GM18505 (cell line): ENCODE data around the gene RAET1E.

Experiments
- ATAC-seq: cut with Tn5 transposase; IDR thresholded peaks from one replicate; pipeline ENCODE4 v1.9.1; 2021; ENCODE audit not compliant: unreplicated experiment
- POLR2A ChIP-seq: IDR thresholded peaks from 4 replicates; pipeline ENCODE4 v1.6.1; 2011; ENCODE audit warnings: borderline replicate concordance; ENCODE audit not compliant: insufficient read depth, insufficient read length; ENCODE audit errors: extremely low read depth

The RAET1E gene

GRCh38 chr6:149906405-149906804 lies 8.5 kb upstream of the RAET1E start:
- no peak for TF ChIP-seq POLR2A
- no peak for ATAC-seq

DNA sequence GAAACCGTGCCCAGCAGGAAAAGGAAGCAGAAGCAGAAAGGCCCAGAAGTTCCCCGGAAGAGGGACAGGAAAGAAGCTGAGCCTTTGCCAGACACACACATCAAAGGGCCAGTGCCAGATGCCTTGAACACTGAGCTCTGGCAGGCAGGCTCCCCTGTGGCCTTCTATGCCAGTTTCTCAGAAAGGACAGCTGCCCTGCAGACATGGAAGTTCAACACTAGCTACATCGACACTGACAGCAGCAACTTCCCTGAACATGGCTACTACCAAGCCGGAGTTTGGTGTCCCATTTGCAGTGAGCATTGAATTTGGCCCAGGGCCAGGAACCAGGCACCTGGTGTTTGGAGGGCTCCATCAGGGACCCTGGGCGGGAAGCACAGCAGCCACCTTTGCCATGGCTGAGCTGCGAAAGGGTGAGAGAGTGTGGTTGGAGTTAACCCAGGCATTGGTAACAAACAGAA lies 8.0 kb upstream of the RAET1E start:
- no peak for TF ChIP-seq POLR2A
- no peak for ATAC-seq

- no peak for ATAC-seq
- TF ChIP-seq POLR2A: no peak
These were observed 7.5 kb upstream of the RAET1E start for GRCh38 chr6:149905371-149905910.

GRCh38 chr6:149904661-149905370 lies 6.9 kb upstream of the RAET1E start:
- no peak for TF ChIP-seq POLR2A
- no peak for ATAC-seq

GRCh38 chr6:149903938-149904611 lies 6.2 kb upstream of the RAET1E start:
- no peak for TF ChIP-seq POLR2A
- no peak for ATAC-seq

- no peak for TF ChIP-seq POLR2A
- no peak for ATAC-seq
These were observed 3.7 kb upstream of the RAET1E start for GRCh38 chr6:149901444-149902140.

DNA sequence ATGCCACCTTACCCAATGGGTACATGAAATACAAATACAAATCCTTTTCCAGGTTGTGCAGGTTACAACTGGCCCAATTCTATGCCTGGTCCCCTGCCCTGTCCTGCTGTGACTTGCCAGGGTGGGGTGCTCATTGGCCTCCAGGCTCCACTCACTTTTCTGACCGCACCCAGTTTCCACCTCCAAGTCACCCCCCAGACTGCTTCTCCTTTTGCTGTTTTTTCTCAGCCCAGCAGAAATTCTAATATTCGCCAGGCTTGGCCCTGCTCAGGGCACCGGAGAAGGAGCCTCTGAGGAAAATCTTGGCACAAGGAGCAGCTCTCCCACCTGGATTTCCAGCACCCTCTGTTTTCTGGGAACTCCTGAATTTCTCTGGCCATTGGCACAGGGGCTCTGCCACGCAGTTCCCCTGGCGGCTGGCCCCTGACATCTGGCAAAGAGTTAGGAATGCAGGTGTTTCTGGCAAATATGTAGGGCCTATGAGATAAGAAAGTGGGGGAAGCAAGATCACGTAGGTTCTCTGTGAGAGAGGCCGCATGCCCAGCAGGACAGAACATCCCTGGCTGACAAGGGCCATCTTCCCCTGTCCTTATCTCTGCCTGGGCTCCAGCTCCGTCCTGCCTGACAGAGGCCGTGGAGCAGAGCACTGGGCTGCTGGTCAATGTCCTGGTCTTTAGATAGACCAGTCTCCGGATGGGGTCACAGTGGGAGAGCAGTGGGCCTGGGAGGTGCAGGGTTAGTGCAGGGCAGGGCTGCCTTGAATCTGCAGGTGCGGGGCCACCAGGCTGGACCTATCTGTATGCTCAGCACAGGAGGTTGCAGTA lies 2.9 kb upstream of the RAET1E start:
- TF ChIP-seq POLR2A: no peak
- ATAC-seq: no peak

DNA sequence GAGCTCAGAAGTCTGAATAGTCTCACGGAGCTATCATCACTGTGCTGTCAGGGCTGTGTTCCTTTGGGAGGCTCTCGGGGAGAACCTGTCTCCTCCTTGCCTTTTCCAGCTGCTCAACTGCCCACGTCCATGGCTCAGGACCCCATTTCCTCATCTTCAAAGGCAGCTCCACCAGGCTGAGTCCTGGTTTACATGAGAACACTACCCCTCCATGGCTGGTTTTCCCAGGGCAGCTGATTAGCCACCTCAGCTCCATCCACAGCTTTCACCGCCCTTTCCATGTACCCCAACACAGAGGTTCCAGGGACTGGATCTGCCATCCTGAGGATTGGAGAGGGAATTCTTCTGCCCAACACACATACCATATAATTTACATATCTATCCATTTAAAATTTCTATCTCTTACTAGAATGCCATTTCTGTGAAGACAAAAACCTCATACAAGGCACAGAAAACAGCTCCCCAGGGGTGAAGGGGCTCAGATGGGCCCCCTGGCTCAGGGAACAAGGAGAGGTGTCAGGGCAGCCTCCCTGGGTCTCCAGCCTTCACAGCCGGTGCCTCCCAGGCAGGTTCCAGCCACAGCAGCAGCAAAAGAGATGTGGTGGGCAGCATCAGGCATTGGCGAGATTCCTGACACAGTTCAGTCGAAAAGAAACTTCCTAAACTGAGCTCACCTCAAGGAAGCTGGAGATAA lies 2.2 kb upstream of the RAET1E start:
- no peak for ATAC-seq

GRCh38 chr6:149899486-149899885 lies 1.6 kb upstream of the RAET1E start:
- TF ChIP-seq POLR2A: no peak
- no peak for ATAC-seq

More for the DNA sequence above, 2.2 kb upstream of the RAET1E start:
- TF ChIP-seq POLR2A: no peak

DNA sequence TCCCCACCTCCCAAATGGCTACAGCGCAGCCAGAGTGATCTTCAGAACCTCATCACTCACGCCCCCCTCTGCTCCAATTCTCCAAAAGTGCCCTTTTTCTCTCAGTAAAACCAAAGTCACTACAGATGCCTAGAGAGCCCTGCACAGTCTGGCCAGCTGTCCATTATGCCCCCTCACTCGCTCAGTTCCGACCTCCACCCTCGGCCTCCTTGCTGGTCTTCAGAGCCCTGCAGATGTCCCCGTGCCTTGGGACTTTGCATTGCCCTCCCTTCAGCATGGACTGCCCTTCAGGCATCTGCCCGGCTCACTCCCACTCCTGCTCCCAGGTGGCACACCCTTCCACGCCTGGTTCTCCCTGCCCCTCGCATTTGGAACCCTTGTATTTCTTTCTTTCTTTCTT lies 1.1 kb upstream of the RAET1E start:
- no peak for TF ChIP-seq POLR2A
- no peak for ATAC-seq

DNA sequence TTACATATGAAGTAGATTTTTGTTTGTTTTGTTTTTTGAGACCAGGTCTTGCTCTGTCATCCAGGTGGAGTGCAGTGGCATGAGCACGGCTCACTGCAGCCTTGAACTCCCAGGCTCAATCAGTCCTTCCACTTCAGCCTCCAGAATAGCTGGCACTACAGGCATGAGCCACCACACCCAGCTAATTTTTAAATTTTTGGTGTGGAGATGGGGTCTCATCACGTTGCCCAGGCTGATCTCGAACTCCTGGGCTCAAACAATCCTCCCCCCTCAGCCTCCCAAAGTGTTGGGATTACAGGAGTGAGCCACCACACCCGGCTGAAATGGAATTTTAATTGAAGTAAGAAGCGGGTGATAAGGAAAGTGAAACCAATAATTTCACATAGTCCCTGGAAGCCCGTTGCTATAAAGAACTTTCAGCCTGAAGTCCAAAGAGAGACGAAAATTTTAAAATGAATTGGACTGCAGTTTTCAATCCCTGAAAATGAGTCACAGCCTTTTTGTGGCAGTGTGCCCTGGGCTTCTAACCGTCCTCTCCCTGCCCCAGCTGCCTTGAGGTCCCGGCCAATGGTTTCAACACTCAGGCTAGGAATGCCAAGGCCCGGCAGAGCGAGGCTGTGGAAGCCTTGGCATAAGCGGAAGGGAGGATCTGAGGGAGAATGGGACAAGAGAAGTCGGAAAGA lies 757 bp downstream of the RAET1E start:
- ATAC-seq: no peak
- no peak for TF ChIP-seq POLR2A

GRCh38 chr6:149896491-149896890 lies 1.4 kb downstream of the RAET1E start:
- no peak for ATAC-seq
- no peak for TF ChIP-seq POLR2A
